GM21619 (cell line): ENCODE data around the gene FLG2.

Experiments used
- ATAC-seq: cut with Tn5 transposase; IDR thresholded peaks from one replicate; pipeline ENCODE4 v1.9.1; 2021; ENCODE audit not compliant: unreplicated experiment

FLG2 gene

DNA sequence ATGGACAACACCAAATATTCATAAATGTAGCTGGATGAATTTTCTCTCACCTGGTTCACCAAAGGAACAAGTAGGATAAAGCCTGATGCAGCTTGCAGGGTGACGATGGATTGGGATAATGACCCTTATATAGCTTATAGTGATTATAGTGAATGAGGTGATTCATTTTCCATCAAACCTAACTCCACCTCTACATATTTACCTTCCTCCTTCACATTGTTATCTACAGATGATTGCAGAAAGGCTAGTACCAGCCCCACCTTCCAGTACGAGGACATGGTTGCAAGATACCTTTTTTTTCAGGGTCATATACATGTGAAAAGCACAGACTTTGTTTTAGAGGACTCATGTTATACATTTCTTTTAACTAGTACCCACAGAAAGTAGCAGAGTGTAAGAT lies at the start of gene FLG2:
Gene FLG2 (minus strand): TSS at position 101 of the 400 bp plus-strand sequence. CDS start 1,122 bp downstream, outside the sequence.
- ATAC-seq = no peak

DNA sequence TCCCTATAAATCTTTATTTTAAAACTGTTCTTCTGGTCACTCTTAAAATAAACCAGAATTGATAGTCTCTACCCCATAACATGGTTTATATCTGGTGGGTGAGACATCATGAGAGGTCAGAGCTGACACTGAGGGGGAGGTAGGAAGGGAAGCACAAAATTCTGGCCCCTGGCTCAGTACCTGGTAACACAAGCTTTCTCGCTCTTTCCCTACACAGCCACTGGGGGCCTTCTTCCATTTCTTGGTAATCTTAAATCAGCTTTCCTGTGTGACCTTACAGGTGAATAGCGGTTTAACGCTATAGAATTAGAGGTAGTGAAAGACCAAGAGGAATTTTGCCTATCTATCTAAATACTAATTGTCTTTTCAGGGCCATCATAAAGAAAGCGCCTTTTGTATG lies 48.9 kb upstream of the FLG2 start:
- ATAC-seq = no peak

DNA sequence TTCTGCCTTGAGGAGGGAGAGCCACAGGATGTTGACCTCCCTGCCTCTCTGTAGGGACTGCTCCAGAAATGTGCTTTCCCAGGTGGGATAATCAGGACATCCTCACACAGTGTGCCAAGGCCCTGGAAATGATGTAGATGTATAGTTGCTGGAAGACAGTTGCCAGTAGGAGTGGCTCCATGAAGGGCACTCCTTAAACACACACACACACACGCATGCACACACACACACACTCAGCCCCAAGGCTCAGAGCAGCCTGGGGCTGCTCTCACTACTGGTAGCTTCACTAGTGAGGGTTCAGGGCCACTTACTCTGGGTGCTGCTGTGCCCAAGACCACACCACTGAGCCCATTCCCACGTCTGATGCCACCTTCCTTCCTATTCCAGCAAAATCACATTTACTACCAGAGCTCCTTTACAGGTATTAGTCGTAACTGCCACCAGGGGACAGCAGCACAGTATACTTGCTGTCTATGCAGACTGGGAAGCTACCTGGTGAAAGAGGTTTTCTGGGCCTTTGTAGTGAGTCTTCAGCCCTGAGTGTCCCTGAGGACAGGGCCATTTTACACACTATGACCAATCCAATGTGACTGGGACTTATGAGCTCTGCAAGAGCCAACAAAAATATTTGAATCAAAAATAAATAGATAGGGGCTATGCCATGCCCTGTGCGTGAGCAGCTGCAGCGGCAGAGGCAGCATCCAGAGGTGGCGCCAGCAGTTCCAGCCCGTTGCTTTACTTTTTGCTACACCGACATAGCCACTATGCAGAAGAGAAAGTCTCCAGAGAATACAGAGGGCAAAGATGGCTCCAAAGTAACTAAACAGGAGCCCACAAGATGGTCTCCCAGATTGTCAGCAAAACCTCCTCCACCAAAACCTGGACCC lies 39.2 kb upstream of the FLG2 start:
- ATAC-seq = no peak

DNA sequence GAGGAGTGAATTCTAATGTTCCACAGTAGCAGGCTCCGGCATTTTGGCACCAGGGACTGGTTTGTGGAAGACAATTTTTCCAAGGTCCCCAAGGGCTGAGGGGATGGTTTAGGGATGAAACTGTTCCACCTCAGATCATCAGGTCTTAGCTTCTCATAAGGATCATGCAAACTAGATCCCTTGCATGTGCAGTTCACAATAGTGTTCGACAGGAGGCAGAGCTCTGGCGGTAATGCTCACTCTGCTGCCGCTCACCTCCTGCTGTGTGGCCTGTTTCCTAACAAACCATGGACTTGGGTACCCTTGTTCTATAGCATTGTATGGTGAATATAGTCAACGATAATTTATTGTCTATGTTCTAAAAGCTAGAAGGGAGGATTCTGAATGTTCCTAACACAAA lies 37.7 kb upstream of the FLG2 start:
- no peak for ATAC-seq

DNA sequence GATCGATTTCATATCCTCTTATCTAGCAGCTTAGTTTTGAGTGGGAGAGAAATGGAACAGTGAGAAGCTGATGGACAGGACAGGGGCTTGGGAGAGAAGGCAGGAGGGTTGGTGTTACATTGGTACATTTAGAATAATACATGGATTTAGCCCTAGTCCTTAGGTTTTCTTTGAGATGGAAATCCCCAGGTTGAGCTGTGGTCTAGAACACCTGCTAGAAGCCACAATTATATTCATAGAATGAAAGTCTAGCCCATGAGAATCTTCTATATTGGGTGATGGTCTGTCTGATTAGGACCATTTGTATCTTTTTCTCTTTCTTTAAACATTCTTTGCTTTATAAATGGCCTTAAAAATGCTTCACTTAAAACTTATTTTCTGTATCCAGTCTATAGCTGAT lies 34.3 kb upstream of the FLG2 start:
- no peak for ATAC-seq

DNA sequence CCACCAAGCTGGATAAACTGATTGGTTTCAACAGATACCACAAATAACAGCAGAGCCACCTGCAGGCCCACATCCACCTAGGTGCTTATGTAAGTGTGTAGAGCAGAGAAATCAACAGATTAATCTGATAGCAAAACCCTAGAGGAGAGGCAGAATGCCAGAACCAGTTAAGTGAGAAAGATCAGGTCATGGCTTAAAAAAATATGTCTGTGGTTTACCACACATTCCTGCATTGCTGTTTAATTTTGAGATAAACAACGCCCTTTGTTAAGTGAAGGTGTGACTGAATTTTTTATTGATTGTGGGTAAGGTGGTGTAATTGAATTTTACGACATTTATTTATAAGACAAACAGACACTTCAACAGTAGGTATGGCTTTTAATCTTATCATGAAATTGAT lies 33.1 kb upstream of the FLG2 start:
- ATAC-seq = no peak

DNA sequence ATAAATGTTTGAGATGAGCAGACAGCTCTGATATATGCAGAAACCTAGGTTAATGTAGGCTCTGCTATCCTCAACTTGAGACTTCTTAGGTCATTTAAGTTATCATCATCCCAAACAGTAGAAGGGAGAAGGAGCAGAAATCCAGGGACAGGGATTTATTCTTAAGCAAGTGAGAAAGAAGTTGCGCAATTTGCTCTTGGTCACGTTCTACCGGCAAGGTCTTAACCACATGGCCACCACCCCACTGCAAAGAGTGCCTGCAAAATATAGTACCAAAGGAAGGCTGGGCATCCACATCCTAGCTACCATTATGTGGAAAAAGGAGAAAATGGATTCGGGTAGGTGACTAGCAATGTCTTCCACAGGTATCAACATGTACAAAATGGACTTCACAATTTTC lies 29.1 kb upstream of the FLG2 start:
- ATAC-seq = no peak

DNA sequence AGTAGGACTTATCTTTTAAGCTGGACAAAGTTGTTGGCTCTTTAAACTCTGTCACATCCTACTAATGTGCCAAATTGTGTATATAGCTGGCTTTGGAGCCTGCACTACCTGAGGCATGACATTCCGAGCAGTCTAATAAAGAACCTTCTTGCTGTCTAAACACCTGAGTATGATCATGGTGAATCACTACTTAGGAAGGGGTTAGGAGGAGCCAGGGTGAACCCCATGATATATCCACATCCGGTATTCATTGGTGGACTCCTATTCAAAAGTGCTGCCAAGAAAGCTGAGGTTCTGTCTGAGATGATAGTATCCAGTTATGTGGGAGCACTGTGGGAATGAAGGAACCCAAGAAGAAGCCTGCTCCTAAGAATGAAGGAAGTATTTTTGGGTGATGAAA lies 27.1 kb upstream of the FLG2 start:
- no peak for ATAC-seq

DNA sequence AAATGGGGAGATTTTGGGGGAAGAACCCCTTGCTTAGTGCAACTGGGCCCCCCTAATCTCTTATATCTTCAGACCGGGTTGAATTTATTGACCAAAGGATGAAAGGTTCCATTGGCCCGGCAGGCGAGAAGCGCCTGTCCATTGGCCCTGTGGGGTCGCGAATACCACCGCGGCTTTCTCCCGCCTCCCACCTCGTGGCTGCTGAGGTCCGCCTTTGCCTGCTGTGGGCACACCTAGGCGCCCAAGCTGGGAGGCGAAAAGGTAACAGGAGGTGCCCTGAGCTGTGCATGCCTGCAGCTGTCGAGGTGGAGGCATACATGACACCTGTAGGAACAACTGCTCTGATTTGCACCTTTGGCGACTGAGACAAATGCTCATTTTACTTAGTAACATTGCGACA lies 21.1 kb upstream of the FLG2 start:
- ATAC-seq = no peak

DNA sequence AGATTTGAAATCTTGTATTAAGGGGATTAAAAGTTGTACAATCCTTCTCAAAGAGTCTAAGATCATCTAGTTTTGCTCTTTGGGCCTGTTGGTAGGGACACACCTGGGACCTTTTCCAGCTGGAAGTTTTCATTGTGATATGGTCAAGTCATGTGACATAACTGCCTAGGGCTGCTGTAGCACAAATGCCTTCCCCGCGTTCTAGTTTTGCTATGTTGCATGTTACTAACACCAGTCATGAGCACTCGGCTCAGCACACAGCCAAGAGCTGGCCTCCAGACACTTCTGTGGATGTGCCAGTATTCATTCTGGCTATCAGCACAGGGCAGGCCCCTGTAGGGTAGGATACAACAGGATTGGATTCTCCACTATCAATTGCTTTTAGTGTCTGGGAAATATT lies 14.6 kb upstream of the FLG2 start:
- ATAC-seq = no peak

DNA sequence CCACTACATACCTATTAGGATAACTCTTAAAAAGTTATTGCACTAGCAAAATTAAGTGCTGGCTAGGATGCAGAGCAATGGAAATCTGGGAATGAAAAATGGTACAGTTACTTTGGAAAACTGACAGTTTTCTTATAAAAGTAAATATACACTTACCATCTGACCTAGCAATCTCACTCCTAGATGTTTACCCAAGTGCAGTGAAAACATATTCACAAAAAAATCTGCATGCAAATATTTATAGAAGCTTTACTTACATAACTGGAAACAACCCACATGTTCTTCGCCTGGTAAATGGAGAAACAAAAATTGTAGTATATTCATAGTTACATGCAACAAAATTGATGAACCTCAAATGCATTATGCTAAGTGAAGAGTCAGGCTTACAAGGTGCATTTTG lies 12.9 kb upstream of the FLG2 start:
- ATAC-seq = no peak

DNA sequence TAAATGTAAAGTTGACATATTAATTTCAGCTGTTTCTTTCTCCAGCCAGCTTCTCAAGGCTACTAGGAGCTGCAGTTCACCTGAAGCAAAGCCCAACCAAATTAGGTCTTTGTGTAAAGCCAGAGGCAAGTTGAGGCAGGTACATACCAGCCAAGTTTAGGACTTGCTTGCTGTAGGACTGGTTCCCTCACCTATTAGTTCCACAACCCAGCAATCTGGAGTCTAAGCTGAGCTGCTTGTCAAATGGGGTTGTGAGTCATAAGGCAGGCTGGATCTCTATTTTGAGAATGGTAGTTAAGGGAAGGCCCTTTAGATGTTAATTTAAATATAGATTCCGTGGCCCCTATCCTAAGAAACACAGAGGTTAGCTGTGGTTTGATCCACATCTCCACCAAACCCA lies 7.6 kb upstream of the FLG2 start:
- no peak for ATAC-seq

DNA sequence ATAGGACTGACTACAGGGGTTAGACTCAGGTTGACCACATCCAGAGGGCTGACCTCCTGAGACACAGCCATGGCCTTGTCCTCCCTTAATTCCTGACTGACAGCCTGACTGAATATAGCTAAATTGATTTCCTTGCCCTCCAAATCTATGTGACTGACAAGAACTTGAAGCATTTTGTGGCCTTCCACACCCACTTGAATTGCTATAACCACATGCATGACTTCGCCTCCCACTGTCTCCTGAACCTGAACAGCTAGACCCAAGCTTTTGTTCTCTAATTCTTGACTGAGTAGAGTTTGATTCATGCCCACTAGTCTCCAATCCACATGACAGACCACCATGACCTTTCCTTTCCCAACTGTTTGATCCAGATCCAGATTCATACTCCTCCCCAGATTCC lies 3.1 kb downstream of the FLG2 start:
- ATAC-seq = no peak

DNA sequence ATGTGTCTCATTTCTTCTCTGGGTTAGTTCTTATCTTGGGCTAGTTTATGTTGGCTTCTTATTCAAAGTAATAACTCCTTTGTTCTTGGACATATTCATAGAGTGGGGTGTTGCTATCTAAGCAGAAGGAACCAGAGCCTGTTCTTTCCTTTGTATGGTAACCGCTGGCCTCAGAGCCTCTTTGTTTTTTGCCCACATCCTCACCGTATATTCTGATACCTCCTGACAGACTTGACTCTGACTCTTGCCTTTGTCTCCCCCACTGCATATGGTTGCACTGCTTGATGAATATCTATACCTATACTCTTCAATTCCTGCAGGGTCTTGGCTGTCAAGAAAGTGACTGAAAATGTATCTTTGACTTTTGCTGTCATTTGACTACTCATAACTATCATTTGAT lies 10.2 kb downstream of the FLG2 start:
- no peak for ATAC-seq

DNA sequence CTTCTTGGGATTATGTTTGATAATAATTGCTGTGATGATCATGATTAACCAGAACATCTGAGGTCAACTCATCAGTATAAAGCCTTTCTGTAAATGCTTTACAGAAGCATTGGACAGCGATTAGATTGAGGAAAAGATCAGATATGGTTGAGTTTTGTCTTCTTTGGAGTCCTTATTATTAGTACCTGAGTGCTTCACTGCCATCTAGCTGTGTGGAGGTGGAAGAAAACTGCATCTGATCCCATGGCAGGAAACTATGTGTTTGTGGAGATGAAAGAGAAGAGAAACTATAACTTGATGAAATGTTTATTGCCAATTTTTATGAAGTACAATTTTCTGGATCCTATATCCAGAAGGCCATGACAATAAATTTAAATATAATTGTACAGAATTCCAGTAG lies 11.4 kb downstream of the FLG2 start:
- no peak for ATAC-seq

DNA sequence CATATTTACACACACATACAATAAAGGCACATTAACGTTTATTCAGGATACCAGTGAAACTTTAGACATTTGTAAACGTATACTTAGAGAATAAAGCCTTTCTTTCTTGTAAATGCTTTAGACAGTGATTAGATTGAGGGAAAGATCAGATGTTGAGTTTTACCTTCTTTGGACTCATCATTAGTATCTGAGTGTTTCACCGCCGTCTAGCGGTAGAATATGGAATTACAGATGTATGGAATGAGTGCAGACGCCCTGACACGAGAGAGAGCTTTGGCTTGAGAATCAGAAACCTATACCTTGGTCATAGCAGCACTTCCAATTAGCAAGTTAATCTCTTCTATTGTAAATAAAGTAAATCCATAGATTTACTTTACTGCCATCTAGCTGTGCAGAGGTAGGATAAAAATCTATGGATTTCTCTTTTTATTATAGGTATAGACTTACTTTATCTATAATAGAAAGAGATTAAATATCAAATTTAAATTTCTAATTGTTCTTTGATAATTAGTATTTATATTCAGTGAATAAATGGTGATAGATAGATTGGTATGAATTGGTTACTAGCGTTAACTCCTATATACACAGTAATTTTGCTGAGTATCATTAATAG lies 12.6 kb downstream of the FLG2 start:
- no peak for ATAC-seq

DNA sequence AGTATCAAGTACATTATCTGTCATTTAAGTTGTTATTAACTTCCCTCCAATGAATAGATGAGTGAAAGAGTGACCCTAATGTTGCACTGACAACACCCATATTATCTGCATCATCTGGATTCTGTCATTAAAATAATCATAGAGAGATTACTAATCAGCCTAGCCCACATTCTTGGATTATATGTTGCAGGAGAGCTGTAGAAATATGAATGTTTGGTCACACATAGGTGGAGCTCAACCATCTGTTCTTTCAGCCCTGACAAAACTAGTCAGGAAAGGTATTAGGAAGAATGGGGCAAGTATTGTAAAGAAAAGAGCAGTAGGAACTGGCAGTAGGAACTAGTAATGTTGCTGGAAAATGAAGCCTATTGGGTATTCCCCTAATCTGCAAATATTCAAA lies 15.4 kb downstream of the FLG2 start:
- ATAC-seq = no peak

DNA sequence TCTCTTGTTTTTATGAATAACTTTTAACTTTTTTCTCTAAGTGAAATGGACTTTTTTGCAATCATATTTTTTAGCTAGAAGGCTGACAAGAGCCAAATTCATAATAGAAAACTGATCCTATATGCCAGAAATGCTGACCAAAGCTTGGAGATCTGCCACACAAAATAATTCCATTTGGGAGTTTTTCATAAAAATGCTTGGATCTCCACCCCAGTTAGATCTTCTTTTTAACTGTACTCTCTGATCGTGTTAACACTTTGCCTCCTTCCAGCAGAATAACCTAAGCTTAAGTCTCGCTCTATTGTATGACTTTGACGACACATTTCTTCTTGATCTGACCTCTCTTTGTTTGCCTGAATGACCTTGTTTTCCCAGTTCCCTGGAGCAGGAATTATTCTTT lies 16.8 kb downstream of the FLG2 start:
- ATAC-seq = no peak

DNA sequence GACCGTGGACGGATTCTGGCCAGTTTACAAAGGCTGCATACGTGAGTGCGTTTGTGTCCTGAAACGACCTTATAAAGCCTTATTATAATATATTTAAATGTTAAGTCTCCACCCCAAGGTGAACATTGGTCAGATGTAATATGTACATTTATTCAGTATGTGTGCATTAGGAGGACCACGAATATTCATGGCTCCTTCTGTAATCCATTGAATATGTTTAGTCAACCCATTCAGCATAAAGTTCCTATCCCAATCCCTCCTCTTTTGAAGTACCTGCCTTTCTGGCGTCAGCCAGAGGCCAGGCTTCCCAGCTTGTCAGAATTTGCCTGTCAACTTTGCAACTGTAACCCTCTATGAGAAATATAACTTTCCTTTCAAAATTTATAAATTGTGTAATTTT lies 24.4 kb downstream of the FLG2 start:
- ATAC-seq = no peak

DNA sequence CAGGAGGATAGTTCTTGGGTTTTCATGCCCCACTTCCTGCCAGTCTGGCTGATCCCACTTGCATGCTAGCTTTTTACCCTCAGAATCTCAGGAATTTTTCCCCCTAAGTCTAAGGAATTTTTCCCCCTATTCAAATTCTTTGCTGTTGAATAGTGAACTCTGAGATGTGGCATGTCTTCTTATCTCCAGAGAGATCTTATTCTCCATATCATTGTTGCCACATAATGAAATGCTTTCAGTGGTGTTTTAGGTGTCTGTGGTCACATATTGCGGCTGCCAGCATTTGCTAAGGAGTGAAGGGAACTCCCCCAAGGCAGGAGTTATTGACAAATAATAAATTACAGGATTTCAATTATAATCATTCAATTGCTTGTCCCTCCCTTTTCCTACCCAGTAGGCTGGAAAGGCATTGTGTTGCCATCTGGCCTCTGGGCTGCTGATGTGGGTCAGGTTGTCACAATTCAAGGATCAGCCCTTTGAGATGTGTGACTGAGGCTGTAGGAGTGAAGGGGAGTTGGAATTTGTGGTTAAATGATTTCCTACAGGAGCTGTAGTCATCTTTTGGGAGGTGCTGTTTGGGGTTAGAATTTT lies 30.9 kb downstream of the FLG2 start:
- no peak for ATAC-seq

DNA sequence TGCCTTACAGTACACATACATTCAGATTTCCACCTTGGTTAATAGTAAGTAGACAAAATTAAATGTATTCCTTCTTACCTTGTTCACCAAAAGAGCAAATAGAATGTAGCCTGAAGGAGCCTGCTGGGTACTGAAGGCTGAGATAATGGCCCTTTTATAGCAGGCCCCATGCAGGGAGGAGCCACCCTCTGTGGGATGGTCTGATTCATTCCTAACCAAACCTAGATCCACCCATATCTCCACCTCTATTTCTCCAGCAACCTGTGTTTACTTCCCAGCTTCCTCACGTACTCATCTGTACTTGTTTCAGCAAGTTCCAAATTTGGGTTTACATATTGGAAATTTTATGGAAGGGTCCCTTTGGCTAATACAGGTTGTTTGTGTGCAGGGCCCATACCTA lies 34.7 kb downstream of the FLG2 start, which contains the start of gene FLG:
Gene FLG (minus strand): TSS at position 129 of the 400 bp plus-strand sequence. CDS start 9,783 bp downstream, outside the sequence.
- no peak for ATAC-seq

DNA sequence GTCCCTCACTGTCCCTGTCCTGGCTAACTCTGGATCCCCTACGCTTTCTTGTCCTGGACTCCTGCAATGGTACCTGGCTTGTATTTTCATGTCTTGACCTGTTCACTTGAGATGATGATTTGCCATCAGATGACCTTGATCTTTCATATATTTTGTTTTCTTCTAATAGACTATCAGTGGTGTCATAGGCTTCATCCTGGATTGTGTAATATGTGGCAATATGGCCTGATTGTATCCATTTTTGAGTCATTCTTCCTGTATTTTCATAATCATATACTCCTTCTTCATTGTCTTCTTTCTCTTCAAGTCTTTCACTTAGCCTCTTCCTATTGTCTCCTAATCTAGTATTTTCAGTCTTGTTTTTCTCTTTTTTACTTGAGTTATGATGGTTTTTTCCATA lies 45.8 kb downstream of the FLG2 start:
- ATAC-seq = no peak
